SK-MEL-5 (cell line): ENCODE data around the gene ASIC2. TPM values are rescaled to one million over a fixed set of nuclear protein-coding genes. Genes with fewer than 3 reads are reported as not detected.

ENCODE experiments used
- DNase-seq: peaks from one replicate; pipeline ENCODE4 v3.0.0-alpha.2; 2016; ENCODE audit warnings: low read depth, low spot score
- in situ Hi-C: cut with HindIII; loops from 2 replicates; pipeline ENCODE4 v1.10.0; 2016; ENCODE audit warnings: low sequenced_read_pairs, high pct_unique_total_duplicates, low pct_unique_long_range_greater_than_20kb
- total RNA-seq: library from RNA; depleted of rRNA; stranded (reverse); fragments of >200 nt; shearing (Covaris generic); gene quantifications from 2 replicates; pipeline ENCODE4 v1.2.3, GENCODE V29; 2014

Gene ASIC2
- total RNA-seq, 1 experiment from 2014 or later = not detected

GRCh38 chr17:33266611-33267010 lies 26.5 kb downstream of the ASIC2 start:
- no peak for DNase-seq
- in situ Hi-C loops = no loop called here

GRCh38 chr17:33266116-33266515 lies 27.0 kb downstream of the ASIC2 start:
- no peak for DNase-seq
- in situ Hi-C loops = no loop called here

- in situ Hi-C loops = no loop called here
- DNase-seq = no peak
Measured at GRCh38 chr17:33263396-33263795, 29.7 kb downstream of the ASIC2 start.

GRCh38 chr17:33262266-33263123 lies 30.6 kb downstream of the ASIC2 start:
- DNase-seq = no peak
- in situ Hi-C loops = no loop called here

GRCh38 chr17:33261820-33262219 lies 31.3 kb downstream of the ASIC2 start:
- DNase-seq = no peak
- in situ Hi-C loops = no loop called here

- no peak for DNase-seq
- in situ Hi-C loops = no loop called here
Measured at GRCh38 chr17:33260638-33261037, 32.5 kb downstream of the ASIC2 start.

GRCh38 chr17:33258296-33258695 lies 34.8 kb downstream of the ASIC2 start:
- DNase-seq = no peak
- in situ Hi-C loops = no loop called here

GRCh38 chr17:33245183-33245582 lies 47.9 kb downstream of the ASIC2 start:
- DNase-seq = no peak
- in situ Hi-C loops = no loop called here

GRCh38 chr17:33243732-33244131 lies 49.4 kb downstream of the ASIC2 start:
- in situ Hi-C loops = no loop called here
- DNase-seq = no peak

GRCh38 chr17:33242375-33243124 lies 50.5 kb downstream of the ASIC2 start:
- DNase-seq = no peak
- in situ Hi-C loops = no loop called here

- DNase-seq = no peak
- in situ Hi-C loops = no loop called here
Measured at GRCh38 chr17:33241390-33241789, 51.7 kb downstream of the ASIC2 start.

GRCh38 chr17:33240362-33240761 lies 52.7 kb downstream of the ASIC2 start:
- in situ Hi-C loops = no loop called here
- DNase-seq = no peak

GRCh38 chr17:33239702-33240101 lies 53.4 kb downstream of the ASIC2 start:
- no peak for DNase-seq
- in situ Hi-C loops = no loop called here

GRCh38 chr17:33234930-33235685 lies 58.0 kb downstream of the ASIC2 start:
- DNase-seq = no peak
- in situ Hi-C loops = no loop called here

GRCh38 chr17:33234233-33234632 lies 58.9 kb downstream of the ASIC2 start:
- in situ Hi-C loops = no loop called here
- DNase-seq = no peak

GRCh38 chr17:33233811-33234177 lies 59.3 kb downstream of the ASIC2 start:
- in situ Hi-C loops = no loop called here
- no peak for DNase-seq

GRCh38 chr17:33229499-33229898 lies 63.6 kb downstream of the ASIC2 start:
- in situ Hi-C loops = no loop called here
- no peak for DNase-seq

GRCh38 chr17:33229028-33229427 lies 64.1 kb downstream of the ASIC2 start:
- DNase-seq = no peak
- in situ Hi-C loops = no loop called here
